GM18505 (cell line): ENCODE results near the gene RHBDL1.
"Not testable (repeated sequence)": the region's sequence is repeated elsewhere in the genome, so short reads cannot be mapped to it uniquely, and the experiment has no call there.

ENCODE experiments used
- ATAC-seq: cut with Tn5 transposase; IDR thresholded peaks from one replicate; pipeline ENCODE4 v1.9.1; 2021; ENCODE audit not compliant: unreplicated experiment
- POLR2A ChIP-seq: IDR thresholded peaks from 4 replicates; pipeline ENCODE4 v1.6.1; 2011; ENCODE audit warnings: borderline replicate concordance; ENCODE audit not compliant: insufficient read depth, insufficient read length; ENCODE audit errors: extremely low read depth

The RHBDL1 gene

DNA sequence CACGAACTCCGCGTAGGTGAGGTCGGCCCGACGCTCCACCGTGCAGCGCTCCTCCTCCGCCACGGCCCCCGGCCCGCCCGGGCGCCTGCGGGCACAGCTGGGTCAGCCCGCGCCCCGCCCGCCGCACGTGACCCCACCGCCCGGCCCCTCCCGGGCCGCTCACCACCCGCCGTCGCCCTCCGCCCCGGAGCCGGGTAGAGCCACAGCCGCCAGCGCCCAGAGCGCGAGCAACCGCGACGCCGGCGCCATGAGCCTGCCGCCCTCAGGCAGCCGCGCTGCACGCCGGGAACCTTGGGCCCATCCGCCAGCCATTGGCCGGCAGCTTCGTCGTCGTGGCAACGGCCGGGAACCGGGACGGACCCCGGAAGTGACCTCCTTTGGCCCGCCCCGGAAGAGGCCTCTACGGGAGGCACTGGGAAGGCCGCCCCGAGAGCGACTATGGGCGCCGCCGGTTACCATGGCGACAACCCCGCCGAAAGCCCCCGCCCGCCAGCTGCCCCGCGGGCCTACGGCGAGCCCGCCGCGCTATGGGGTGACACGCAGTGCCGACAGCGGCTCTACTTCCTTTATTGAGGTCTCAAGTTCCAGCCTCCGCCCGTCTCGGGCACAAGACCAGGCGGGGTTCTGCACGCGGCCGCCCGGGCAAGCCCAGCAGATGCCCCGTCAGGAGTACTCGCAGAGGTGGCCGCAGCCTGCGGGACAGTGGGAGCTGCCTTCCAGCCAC, 8.8 kb downstream of the RHBDL1 start, which contains the start of gene JMJD8:
Gene JMJD8 (minus strand): TSS at position 264 of the 724 bp plus-strand sequence. CDS start 15 bp downstream, at position 249.
- ATAC-seq = peak; percentile 50
- peak; percentile 90 for TF ChIP-seq POLR2A

DNA sequence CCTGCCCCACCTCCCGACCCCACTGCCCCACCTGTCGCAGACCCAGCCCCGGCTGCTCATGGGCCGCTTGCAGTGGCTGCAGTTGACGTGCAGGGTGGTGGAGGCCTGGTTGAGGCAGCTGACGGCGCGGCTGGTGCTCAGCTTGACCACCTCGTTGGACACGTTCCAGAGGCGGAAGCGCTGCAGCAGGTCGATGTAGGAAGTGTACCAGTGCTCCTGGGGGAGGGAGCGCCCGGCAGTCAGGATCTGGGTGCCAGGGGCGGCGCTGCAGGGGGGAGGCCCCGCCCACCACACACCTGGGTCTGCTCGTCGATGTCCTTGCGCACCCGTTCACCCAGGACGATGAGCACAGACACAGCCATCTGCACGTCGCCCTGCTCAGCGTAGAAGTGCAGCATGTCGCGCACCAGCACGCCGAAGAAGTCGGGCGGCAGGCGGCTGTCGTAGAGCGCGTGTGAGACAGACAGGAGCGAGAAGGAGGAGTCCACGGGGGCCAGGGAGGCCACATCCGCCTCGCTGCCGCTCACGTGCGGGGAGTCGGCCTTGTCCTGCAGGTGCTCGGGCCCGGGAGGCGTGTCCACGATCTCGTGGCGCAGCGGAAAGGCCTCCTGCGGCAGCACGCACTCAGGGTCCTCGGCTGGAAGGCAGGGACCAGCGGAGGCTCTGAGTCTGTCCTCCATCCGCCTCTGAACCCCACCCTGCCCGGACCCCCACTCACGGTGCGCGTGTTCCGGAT, 9.7 kb downstream of the RHBDL1 start:
- TF ChIP-seq POLR2A = no peak
- no peak for ATAC-seq

DNA sequence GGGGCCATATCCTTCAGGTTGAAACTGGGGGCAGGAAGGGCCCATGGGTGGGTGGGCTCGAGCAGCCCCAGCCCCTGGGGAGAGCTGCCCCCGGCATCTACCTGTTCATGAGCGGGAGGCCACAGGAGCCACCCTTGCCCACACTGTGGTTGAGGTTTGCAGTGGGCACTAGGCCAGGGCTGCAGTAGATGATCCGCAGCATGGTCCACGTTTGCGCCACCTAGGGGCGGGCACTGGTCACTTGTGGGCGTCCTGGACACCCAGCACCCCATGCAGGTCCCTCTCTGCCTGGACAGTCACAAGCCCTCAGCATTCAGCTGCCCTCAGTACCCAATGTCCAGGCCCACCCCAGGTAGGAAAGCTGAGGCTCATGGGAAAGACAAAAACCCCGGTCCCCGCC, 10.5 kb downstream of the RHBDL1 start:
- no peak for ATAC-seq

DNA sequence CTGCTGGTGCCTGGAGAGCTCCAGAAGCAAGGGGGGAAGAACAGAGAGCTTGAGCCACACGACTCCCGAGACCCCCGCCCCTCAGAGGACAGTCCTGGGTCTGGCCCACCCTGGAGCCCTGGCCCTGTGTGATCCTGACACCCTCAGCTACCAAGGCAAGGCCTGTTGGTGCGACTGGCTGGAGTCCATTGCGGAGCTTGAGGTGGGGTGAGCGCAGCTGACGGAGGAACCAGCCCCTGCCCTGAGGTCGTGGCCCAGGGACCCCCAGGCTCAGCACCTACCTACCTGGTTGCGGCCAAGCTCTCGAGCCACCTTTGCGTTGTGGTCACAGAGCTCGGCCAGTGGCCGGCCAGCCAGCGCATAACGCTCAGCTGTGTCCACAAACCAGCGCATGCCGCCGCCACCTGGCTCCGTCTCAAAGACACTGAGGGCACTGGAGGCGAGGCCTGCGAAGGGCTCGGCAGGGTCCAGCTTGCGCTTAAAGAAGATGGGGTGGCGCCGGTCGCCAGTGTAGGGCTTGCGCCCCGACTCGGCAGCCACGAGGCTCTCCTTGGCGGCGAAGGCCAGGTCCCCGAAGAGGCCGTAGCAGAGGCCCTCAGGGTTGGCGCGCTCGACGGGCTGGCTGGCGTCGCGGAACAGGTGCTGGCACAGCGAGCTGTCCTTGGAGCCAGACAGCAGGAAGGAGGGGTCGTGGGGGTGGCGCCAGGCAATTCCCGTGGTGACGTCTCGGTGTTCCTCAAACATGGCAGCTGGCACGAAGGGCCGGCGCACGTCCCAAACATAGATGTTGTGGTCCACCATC, 11.2 kb downstream of the RHBDL1 start:
- TF ChIP-seq POLR2A = no peak
- no peak for ATAC-seq

More for the DNA sequence above, 10.5 kb downstream of the RHBDL1 start:
- TF ChIP-seq POLR2A = no peak

DNA sequence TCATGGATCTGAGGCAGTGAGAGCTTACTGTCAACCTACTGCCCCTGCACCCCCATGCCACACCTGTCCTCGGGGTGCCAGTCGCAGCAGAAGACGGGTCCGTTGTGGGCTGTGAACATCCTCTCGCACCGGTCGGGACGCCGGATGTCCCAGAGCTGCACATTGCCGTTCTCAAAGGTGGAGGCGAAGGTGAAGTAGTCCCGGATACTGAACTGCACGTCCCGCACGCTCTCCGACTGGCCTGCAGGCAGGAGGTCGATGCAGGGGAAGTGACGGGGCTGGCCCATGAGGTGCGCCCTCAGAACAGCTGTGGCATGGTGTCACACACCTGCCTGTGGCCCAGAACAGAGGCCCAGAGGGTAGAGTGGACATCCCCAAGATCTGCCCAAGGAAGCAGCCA, 12.0 kb downstream of the RHBDL1 start:
- TF ChIP-seq POLR2A = no peak
- no peak for ATAC-seq

DNA sequence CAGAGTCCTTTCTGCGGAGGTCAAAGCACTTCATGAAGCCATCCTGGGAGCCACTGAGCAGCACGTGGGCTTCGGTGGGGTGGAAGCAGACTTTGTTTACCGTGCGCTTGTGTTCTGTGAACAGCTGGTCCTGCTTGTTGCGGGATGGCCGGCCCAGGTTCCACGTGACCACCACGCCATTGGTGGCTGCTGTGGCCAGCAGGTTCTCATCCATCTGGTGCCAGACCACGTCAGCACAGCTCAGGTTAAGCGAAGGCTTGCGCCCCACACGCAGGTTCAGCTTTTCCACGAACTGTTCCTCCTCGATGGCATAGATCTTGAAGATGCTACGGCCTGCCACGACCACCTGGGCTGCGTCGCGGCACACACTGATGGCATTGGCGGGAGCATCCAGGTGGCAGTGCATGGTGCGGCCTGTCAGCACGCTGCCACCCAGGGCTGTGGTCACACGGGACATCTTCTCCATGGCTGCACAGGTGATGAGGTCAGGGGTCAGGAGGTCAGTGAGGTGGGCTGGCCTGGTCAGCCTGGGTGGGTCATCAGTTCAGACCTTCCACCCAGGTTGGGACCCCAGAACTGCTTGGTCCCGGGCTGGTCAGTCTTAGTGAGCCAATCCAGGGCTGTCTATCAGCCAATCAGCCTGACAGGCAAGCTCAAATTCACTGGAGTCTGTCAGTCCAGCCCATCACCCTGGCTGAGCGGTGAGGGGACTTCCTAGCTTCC, 13.9 kb downstream of the RHBDL1 start:
- peak; percentile 21 for TF ChIP-seq POLR2A
- no peak for ATAC-seq

DNA sequence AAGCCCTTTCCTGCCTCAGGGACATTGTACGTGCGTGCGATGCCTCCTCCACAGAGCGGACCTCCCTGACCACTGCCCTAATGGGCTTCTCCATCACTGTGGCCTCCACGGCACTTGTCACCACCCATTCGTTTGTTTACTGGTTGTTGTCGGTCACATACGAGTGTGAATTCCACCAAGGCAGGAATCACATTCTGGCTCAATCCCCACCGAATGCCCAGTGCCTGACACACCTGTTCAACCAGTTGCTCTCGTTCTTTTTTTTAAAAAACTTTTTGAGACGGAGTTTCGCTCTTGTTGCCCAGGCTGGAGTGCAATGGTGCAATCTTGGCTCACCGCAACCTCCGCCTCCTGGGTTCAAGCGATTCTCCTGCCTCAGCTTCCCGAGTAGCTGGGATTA, 15.8 kb downstream of the RHBDL1 start:
- ATAC-seq = not testable (repeated sequence)

DNA sequence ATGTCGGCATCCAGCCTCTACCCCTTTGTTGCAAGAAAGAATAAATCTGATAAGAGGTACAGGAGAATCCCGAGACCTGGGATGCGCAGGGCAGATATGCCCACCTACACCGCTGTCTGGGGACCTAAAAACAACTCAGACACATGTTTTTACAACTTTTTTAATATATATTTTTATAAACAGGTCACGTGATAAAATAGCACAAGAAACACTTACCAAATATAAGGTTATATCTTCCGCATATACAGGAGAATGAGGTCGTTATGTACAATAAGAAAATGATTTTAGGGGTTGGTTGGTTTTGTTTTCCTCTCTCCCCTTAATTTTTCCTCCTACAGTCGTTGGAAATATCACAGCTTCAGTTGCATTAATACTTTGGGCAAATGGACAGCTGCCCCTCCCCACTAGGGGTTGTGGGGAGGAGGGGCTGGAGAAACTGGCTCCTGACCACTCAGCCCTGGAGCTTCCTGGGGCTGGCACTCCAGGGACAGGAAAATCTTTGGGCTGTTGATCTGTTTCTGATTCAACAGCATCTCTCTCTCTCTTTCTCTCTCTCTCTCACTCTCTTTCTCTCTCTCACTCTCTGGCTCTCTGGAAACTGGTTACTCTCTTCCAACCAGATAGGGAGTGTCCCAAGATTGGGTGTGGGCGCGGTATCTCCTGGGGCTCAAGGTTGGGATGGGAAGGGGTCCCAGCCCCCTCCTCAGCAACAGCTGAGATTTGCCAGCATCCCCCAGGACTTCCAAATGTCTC, 17.1 kb downstream of the RHBDL1 start:
- no peak for ATAC-seq

DNA sequence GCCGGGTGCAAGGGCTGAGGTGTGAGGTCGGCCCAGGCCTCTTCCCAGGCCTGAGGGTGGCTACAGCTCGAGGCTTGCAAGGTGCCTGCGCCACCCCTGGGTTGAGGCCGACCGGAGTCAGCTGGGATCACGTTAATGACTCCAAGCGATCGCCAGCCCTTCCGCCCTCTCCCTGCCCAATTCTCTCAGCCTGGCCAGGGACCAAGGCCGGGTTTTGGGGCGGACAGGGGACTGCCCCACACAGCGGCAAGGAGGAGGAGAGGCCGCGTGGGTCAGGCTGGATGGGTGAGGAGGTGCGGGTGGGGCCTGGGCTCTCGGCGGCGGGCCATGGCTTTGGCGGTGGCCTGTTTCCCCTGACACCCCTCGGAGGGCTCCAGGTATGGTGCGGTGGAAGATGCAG, 17.9 kb downstream of the RHBDL1 start:
- no peak for TF ChIP-seq POLR2A
- no peak for ATAC-seq

More for the DNA sequence above, 17.1 kb downstream of the RHBDL1 start:
- TF ChIP-seq POLR2A = no peak

DNA sequence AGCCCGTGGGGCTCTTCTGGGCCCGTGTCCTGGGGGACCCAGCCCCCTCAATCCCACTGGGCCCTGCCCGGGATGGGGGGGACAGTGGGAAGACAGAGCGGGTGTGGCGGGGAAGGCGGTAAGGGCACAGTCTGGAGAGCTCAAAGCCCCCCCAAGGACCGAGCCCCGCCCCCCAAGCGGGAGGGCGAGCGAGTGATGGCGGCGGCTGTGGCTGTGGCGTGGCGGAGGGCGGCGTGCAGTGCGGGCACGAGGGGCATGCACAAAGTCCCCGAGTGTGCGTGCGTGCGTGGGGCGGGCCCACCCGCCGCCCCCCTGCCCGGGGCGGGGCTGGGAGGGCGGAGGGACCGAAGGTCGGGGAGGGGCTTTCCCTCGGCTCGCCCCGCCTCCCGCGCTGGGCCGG, 18.3 kb downstream of the RHBDL1 start:
- no peak for ATAC-seq
- TF ChIP-seq POLR2A = no peak

DNA sequence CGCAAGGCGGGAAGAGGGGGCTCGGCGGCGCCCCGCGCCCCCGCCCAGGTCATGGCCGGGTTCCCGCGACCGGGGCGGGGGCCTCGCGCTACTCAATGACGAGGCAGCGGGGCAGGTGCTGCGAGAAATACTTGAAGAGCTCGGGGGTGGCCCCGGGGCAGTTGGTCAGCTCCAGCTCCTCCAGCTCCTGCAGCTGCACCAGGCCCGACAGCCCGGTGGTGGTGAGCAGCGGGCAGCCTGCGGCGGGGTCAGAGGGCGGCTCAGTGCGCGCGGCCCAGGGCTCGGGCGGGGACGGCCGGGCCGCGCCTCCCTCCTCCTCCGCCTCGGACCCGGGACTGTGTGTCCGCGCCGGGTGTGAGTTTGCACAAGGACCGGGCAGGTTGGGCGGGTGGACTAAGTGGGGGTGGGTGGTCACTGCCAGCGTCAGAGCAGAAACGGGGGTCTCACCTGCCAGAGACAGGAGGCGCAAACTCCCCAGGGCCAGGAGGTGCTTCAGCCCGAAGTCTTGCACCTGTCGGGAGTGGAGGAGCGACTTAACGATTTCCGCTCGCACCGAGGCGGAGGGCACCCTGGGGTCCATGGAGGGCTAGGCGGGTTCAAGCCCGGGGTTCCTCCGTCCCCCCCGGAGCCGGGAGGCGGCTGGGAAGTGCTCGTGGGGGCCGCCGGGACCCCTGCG, 18.9 kb downstream of the RHBDL1 start:
- no peak for ATAC-seq
- no peak for TF ChIP-seq POLR2A

DNA sequence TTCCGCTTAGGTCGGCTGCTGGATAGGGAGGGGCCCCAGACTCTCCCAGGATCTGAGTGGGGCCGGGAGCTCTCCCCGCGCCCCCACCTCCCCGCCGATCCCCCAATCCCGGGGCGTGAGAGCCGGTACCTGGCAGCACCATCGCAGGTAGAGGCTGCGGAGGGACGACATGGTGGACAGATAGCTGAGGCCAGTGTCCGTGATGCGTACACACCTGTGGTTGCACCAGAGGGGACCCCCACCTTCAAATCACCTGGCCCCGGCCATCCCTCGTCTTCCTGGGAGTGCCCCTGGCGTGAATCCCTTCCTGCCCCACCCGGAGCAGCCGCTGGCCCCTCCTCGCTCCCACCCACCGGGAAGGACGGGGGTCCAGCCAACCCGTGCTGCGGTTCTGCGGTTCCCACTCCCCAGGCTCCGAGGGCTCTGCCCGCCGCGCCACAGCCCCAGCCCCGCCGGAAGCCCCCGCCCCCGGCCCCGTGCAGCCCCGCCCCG, 19.4 kb downstream of the RHBDL1 start:
- TF ChIP-seq POLR2A = no peak
- ATAC-seq = no peak

DNA sequence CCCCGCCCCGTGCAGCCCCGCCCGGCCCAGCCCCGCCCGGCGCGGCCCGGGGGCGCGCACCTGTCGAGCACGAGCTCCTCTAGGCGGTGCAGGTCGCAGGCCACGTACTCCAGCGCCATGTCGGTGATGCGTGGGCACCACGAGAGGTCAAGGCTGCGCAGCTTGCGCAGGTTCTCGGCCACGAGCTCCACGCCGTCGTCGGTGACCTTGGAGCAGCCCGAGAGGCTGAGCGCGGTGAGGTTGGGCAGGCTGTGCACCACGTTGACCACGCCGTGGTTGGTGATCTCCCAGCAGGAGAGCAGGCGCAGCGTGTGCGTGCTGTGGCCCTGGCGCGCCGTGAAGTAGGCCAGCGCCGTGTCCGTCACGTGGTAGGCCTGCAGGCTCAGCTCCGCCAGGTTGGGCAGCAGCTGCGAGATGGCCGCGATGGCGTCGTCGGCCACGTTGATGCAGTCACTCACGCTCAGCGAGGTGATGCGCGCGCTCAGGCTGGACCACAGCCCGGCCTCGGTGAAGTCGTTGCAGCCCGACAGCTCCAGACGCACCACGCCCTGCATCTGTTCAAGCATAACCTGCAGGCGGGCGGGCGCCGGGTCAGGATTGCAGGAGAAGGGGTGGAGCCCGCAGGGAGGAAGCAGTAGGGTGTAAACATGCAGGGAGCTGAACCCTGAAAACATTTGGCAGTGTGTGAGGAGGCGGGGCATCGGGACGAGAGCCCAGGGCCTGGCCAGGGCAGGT, 20.1 kb downstream of the RHBDL1 start:
- ATAC-seq = no peak

More for the DNA sequence above, 20.1 kb downstream of the RHBDL1 start:
- no peak for TF ChIP-seq POLR2A
